H9 (cell line): Measurements from ENCODE around the gene ACOX3. TPM values are rescaled to one million over a fixed set of nuclear protein-coding genes. Genes with fewer than 3 reads are reported as not detected.
A peak's percentile ranks its signal among the peaks of the same experiment; 100 is the strongest.

Source experiments
- DNase-seq: peaks from one replicate; pipeline ENCODE4 v3.0.0-alpha.2; 2017
- H2AFZ ChIP-seq: one replicate; pipeline ENCODE4 v1.6.1; 2013; ENCODE audit warnings: mild to moderate bottlenecking, low read length, control low read depth, moderate library complexity
- H2AK5ac ChIP-seq: 2 replicates; pipeline ENCODE4 v1.6.1; 2013; ENCODE audit warnings: low read length, control low read depth, mixed read lengths; ENCODE audit not compliant: insufficient read length
- H2BK120ac ChIP-seq: one replicate; pipeline ENCODE4 v1.6.1; 2013; ENCODE audit warnings: low read depth, mild to moderate bottlenecking, low read length, control low read depth, inconsistent platforms; ENCODE audit not compliant: poor library complexity, severe bottlenecking
- H2BK12ac ChIP-seq: 2 replicates; pipeline ENCODE4 v1.6.1; 2013; ENCODE audit warnings: low read length, control low read depth, mixed read lengths, low read depth; ENCODE audit not compliant: insufficient read length
- H2BK15ac ChIP-seq: 2 replicates; pipeline ENCODE4 v1.6.1; 2013; ENCODE audit warnings: low read depth, low read length, control low read depth
- H2BK20ac ChIP-seq: one replicate; pipeline ENCODE4 v1.6.1; 2013; ENCODE audit warnings: low read depth, mild to moderate bottlenecking, low read length, control low read depth, inconsistent platforms; ENCODE audit not compliant: poor library complexity, severe bottlenecking
- H2BK5ac ChIP-seq: 2 replicates; pipeline ENCODE4 v1.6.1; 2013; ENCODE audit warnings: low read length, control low read depth, mixed read lengths; ENCODE audit not compliant: insufficient read length
- H3K14ac ChIP-seq: 2 replicates; pipeline ENCODE4 v1.6.1; 2013; ENCODE audit warnings: low read length, control low read depth; ENCODE audit not compliant: insufficient read depth
- H3K18ac ChIP-seq: 2 replicates; pipeline ENCODE4 v1.6.1; 2013; ENCODE audit warnings: low read depth, mild to moderate bottlenecking, mixed read lengths, low read length, control low read depth; ENCODE audit not compliant: insufficient read length
- H3K23ac ChIP-seq: 2 replicates; pipeline ENCODE4 v1.6.1; 2013; ENCODE audit warnings: low read length, control low read depth, mixed read lengths, low read depth; ENCODE audit not compliant: insufficient read length
- H3K23me2 ChIP-seq: 2 replicates; pipeline ENCODE4 v1.6.1; 2013; ENCODE audit warnings: low read depth, mild to moderate bottlenecking, mixed read lengths, low read length, control low read depth; ENCODE audit not compliant: insufficient read length, poor library complexity, severe bottlenecking
- H3K27ac ChIP-seq: 2 replicates; pipeline ENCODE4 v1.5.1; 2013; ENCODE audit warnings: low read length, control low read depth, mixed read lengths, low read depth; ENCODE audit not compliant: insufficient read length
- H3K27me3 ChIP-seq: 2 replicates; pipeline ENCODE4 v1.6.1; 2013; ENCODE audit warnings: low read length, control low read depth, inconsistent platforms; ENCODE audit not compliant: insufficient read depth
- H3K4ac ChIP-seq: 2 replicates; pipeline ENCODE4 v1.6.1; 2013; ENCODE audit warnings: low read depth, mild to moderate bottlenecking, control low read depth, inconsistent platforms, low read length, moderate library complexity
- H3K4me1 ChIP-seq: 2 replicates; pipeline ENCODE4 v1.6.1; 2013; ENCODE audit warnings: low read length, control low read depth, inconsistent platforms; ENCODE audit not compliant: insufficient read depth
- H3K4me2 ChIP-seq: 2 replicates; pipeline ENCODE4 v1.6.1; 2013; ENCODE audit warnings: low read length, control low read depth, mixed read lengths; ENCODE audit not compliant: insufficient read length, insufficient read depth
- H3K56ac ChIP-seq: 2 replicates; pipeline ENCODE4 v1.6.1; 2013; ENCODE audit warnings: low read depth, mild to moderate bottlenecking, mixed read lengths, low read length, control low read depth; ENCODE audit not compliant: insufficient read length
- H3K79me1 ChIP-seq: 2 replicates; pipeline ENCODE4 v1.6.1; 2013; ENCODE audit warnings: low read depth, mild to moderate bottlenecking, moderate library complexity, low read length, control low read depth, inconsistent platforms; ENCODE audit not compliant: insufficient read depth, poor library complexity, severe bottlenecking
- H3K79me2 ChIP-seq: 2 replicates; pipeline ENCODE4 v1.6.1; 2013; ENCODE audit warnings: low read length, control low read depth, inconsistent platforms; ENCODE audit not compliant: insufficient read depth
- H3K9ac ChIP-seq: 2 replicates; pipeline ENCODE4 v1.6.1; 2013; ENCODE audit warnings: low read length, control low read depth, mixed read lengths; ENCODE audit not compliant: insufficient read length; ENCODE audit errors: extremely low read depth
- H3K9me3 ChIP-seq: one replicate; pipeline ENCODE4 v1.6.1; 2013; ENCODE audit warnings: low read depth, low read length, inconsistent platforms; ENCODE audit not compliant: control insufficient read depth
- H3T11ph ChIP-seq: one replicate; pipeline ENCODE4 v1.6.1; 2013; ENCODE audit warnings: mild to moderate bottlenecking, low read length, control low read depth, inconsistent platforms
- H4K20me1 ChIP-seq: one replicate; pipeline ENCODE4 v1.6.1; 2013; ENCODE audit not compliant: control insufficient read depth, insufficient read length, insufficient read depth
- H4K5ac ChIP-seq: 2 replicates; pipeline ENCODE4 v1.6.1; 2013; ENCODE audit warnings: low read depth, mild to moderate bottlenecking, mixed read lengths, low read length, control low read depth; ENCODE audit not compliant: insufficient read length
- H4K8ac ChIP-seq: replicated peaks from 2 replicates; pipeline ENCODE4 v1.6.1; 2013; ENCODE audit warnings: low read length, control low read depth, mixed read lengths, low read depth; ENCODE audit not compliant: insufficient read length
- H4K91ac ChIP-seq: 2 replicates; pipeline ENCODE4 v1.6.1; 2013; ENCODE audit warnings: low read depth, mild to moderate bottlenecking, moderate library complexity, mixed read lengths, low read length, control low read depth; ENCODE audit not compliant: insufficient read length
- H3K27ac Mint-ChIP-seq, 3 experiments: 2 replicates in 2 of 3; 3 replicates in 1 of 3; pipeline ENCODE4 v1.8.0; 2020 to 2021; ENCODE audit warnings: mixed read lengths in 3 of 3, mild to moderate bottlenecking in 1 of 3, moderate library complexity in 1 of 3
- H3K27me3 Mint-ChIP-seq: 2 replicates; pipeline ENCODE4 v1.8.0; 2021; ENCODE audit warnings: low read depth, mild to moderate bottlenecking, moderate library complexity, mixed read lengths
- H3K36me3 Mint-ChIP-seq, 3 experiments: 2 replicates in 2 of 3; 3 replicates in 1 of 3; pipeline ENCODE4 v1.8.0; 2020 to 2021; ENCODE audit warnings: low read depth in 3 of 3, mixed read lengths in 3 of 3; ENCODE audit not compliant: insufficient read depth in 1 of 3
- H3K4me1 Mint-ChIP-seq, 2 experiments: 2 replicates each; pipeline ENCODE4 v1.8.0; 2020; ENCODE audit warnings: mixed read lengths in 2 of 2
- H3K4me3 Mint-ChIP-seq, 2 experiments: 2 replicates in 1 of 2; 3 replicates in 1 of 2; pipeline ENCODE4 v1.8.0; 2020 to 2021; ENCODE audit warnings: mild to moderate bottlenecking in 2 of 2, mixed read lengths in 2 of 2, moderate library complexity in 1 of 2
- H3K9me3 Mint-ChIP-seq, 2 experiments: 2 replicates in 1 of 2; 3 replicates in 1 of 2; pipeline ENCODE4 v1.8.0; 2020; ENCODE audit warnings: mild to moderate bottlenecking in 2 of 2, mixed read lengths in 2 of 2, moderate library complexity in 1 of 2
- CTCF ChIP-seq: fragments of 200-600 bp; sonication (generic); conservative IDR thresholded peaks from 3 replicates; pipeline ENCODE4 v1.8.0; 2021; ENCODE audit warnings: antibody characterized with exemption, mild to moderate bottlenecking
- WGBS: extraction: QIAGEN DNeasy Blood & Tissue Kit; methylation state at CpG from one replicate; pipeline ENCODE4 v1.1.7; 2013; ENCODE audit warnings: missing lambda C conversion rate, low lambda C conversion rate, mixed read lengths; ENCODE audit not compliant: insufficient read length; ENCODE audit errors: extremely low coverage; 5-methylcytosine and 5-hydroxymethylcytosine counted together
- total RNA-seq: library from RNA; stranded (reverse); gene quantifications from 2 replicates; pipeline ENCODE4 v1.2.1, GENCODE V29; 2021

The ACOX3 gene
- total RNA-seq, 1 experiment from 2014 or later, result 13.8 TPM

GRCh38 chr4:8438743-8439142 is 1.8 kb downstream of the ACOX3 start:
- Histone ChIP-seq H3K79me1 (peaks cover 3% of the 10 kb centered on the region), H2BK20ac (no peak overlapping the region), H3K9me3 (no peaks in the 10 kb centered on the region), H2BK15ac (no peak overlapping the region), H4K91ac (no peak overlapping the region), H2BK5ac (no peak overlapping the region), H3K27me3 (no peaks in the 10 kb centered on the region), H3K79me2 (peaks cover 16% of the 10 kb centered on the region; the same call in 1 of the 2 replicates), H4K8ac (no peak overlapping the region), H3K4me2 (no peak overlapping the region), H3K4me1 (peaks cover 5% of the 10 kb centered on the region; the same call in 1 of the 2 replicates), H2BK120ac (no peak overlapping the region), H3K14ac (no peak overlapping the region), H3K23ac (no peak overlapping the region), H2BK12ac (no peak overlapping the region), H3K27ac (no peak overlapping the region), H3K4ac (no peak overlapping the region), H3K56ac (no peak overlapping the region), H2AFZ (no peak overlapping the region), H2AK5ac (no peak overlapping the region), H3T11ph (no peak overlapping the region), H4K20me1 (no peaks in the 10 kb centered on the region), H3K23me2 (peaks cover 6% of the 10 kb centered on the region), H4K5ac (no peak overlapping the region), H3K18ac (no peak overlapping the region), H3K9ac (no peak overlapping the region)
- Mint-ChIP-seq H3K27me3 (no peaks in the 10 kb centered on the region), H3K27ac (no peak overlapping the region), H3K4me1 (peaks cover 54 to 65% of the 10 kb centered on the region in 2 experiments), H3K9me3 (peaks cover 14 to 15% of the 10 kb centered on the region in 2 experiments), H3K4me3 (0 out of 5 replicates have a peak overlapping the region, but pooled peaks of 1 of the 2 experiments have one; percentile 13), H3K36me3 (peaks cover 6 to 14% (median 9%) of the 10 kb centered on the region in 3 experiments)
- no peak for TF ChIP-seq CTCF
- DNase-seq, result no peak
- WGBS, result no CpG with 5 or more reads among the region's 11 CpGs
